Peyer's patch (tissue), 4 donors: ENCODE results near the gene TSTD2.

ENCODE experiments used
- CTCF ChIP-seq, 6 experiments: fragments of 450-650 bp in 4 of 6; fragments of 200-600 bp in 2 of 6; sonication (generic) in 1 of 6; IDR thresholded peaks; one replicate each; pipeline ENCODE4 v1.5.1; 2017 to 2019; ENCODE audit warnings: antibody characterized with exemption in 6 of 6, mild to moderate bottlenecking in 3 of 6, moderate library complexity in 1 of 6
- POLR2A ChIP-seq, 2 donors: fragments of 450-650 bp; IDR thresholded peaks; one replicate each; pipeline ENCODE4 v1.5.1; 2017; ENCODE audit warnings: antibody characterized with exemption in 2 of 2, mild to moderate bottlenecking in 2 of 2, moderate library complexity in 2 of 2

GRCh38 chr9:97665742-97666141, 32.6 kb upstream of the TSTD2 start:
- no peak for TF ChIP-seq POLR2A (IDR thresholded peaks at IDR 0.05)
- TF ChIP-seq CTCF (IDR thresholded peaks at IDR 0.05), result no peak
